NCI-H748 (cell line): ENCODE data around the gene C1D.
A peak's percentile ranks its signal among the peaks of the same experiment; 100 is the strongest.

Experiments used
- DNase-seq: peaks from one replicate; lab custom pipeline; 2025; ENCODE audit not compliant: unreplicated experiment; lab: John Stamatoyannopoulos, UW

C1D gene

GRCh38 chr2:68062680-68063387 lies at the start of gene C1D:
TSS of gene C1D (minus strand) at chr2:68063004. CDS start at chr2:68047310, 15,694 bp downstream.
- DNase-seq = peak; percentile 88

- no peak for DNase-seq
These were observed 47.3 kb upstream of the C1D start for GRCh38 chr2:68110102-68110501.

GRCh38 chr2:68108120-68108519 lies 45.3 kb upstream of the C1D start:
- DNase-seq = no peak

GRCh38 chr2:68107475-68107874 lies 44.7 kb upstream of the C1D start:
- DNase-seq = no peak

- no peak for DNase-seq
These were observed 41.5 kb upstream of the C1D start for GRCh38 chr2:68104111-68104835.

- no peak for DNase-seq
These were observed 40.9 kb upstream of the C1D start for GRCh38 chr2:68103709-68104055.

GRCh38 chr2:68103030-68103708 lies 40.4 kb upstream of the C1D start:
- DNase-seq = no peak

- no peak for DNase-seq
These were observed 37.4 kb upstream of the C1D start for GRCh38 chr2:68100189-68100588.

GRCh38 chr2:68099260-68099659 lies 36.5 kb upstream of the C1D start:
- DNase-seq = no peak

GRCh38 chr2:68098291-68098797 lies 35.5 kb upstream of the C1D start:
- no peak for DNase-seq

- DNase-seq = no peak
These were observed 31.3 kb upstream of the C1D start for GRCh38 chr2:68094111-68094510.

- no peak for DNase-seq
These were observed 30.8 kb upstream of the C1D start for GRCh38 chr2:68093634-68094033.

- no peak for DNase-seq
These were observed 28.7 kb upstream of the C1D start for GRCh38 chr2:68091439-68092034.

- no peak for DNase-seq
These were observed 27.2 kb upstream of the C1D start for GRCh38 chr2:68089961-68090360.

- DNase-seq = no peak
These were observed 26.1 kb upstream of the C1D start for GRCh38 chr2:68088940-68089339.

GRCh38 chr2:68086166-68086565 lies 23.4 kb upstream of the C1D start:
- no peak for DNase-seq

- no peak for DNase-seq
These were observed 20.5 kb upstream of the C1D start for GRCh38 chr2:68083346-68083745.

GRCh38 chr2:68074050-68074449 lies 11.2 kb upstream of the C1D start:
- DNase-seq = no peak

- DNase-seq = peak; percentile 53
These were observed 1.2 kb upstream of the C1D start for GRCh38 chr2:68063797-68064646.

GRCh38 chr2:68060652-68061051 lies 2.2 kb downstream of the C1D start:
- no peak for DNase-seq
